ENCODE measurements around the gene HECA.
A peak's percentile ranks its signal among the peaks of the same experiment; 100 is the strongest.
"Not testable (repeated sequence)": the region's sequence is repeated elsewhere in the genome, so short reads cannot be mapped to it uniquely, and the experiment has no call there.

HECA gene

DNA sequence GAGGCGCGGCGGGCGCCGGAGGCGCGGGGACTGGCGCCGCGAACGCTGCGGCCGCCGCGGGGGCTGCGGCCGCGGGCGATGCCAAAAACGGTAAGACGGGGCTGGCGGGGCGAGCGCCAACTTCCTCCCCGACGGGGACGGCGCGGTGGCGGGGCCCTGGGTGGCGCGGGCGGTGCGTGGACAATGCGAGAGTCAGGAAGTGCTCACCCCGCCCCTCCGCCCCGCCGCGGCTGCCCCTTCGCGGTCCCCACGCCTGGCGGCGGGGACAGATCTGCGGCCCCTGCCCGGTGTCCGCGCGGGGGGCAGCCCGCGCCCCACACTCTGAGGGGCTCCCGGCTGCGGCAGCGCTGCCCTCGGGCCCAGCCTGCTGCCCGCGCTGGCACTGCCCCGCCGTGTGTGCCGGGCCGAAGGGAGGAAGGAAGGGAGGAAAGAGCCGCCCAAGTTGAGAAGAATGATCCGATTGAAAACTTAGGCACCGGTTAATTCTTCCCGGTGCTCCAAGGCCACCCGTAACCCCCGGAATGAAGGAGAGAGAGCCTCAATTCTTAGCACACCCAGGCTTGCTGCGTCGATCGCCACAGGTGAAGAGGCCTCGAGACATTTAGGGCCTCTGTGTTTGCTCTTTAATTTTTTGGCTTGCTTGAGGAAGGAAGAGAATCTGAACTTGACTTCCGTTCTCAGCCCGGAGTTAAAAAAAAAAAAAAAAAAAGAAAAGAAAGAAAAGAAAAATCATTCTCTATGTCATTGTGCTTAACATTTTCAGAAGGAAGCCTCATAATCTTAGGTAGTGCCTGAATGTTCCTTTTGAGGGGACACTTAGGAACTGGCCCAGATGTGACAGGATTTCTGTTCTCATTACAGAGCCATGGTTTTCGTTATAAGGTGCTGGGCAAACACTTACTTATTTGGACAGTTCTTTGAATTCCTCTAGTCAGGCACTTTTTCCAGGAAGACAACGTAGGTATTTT lies 982 bp downstream of the HECA start:
- DNase-seq, result peak; percentile 40

DNA sequence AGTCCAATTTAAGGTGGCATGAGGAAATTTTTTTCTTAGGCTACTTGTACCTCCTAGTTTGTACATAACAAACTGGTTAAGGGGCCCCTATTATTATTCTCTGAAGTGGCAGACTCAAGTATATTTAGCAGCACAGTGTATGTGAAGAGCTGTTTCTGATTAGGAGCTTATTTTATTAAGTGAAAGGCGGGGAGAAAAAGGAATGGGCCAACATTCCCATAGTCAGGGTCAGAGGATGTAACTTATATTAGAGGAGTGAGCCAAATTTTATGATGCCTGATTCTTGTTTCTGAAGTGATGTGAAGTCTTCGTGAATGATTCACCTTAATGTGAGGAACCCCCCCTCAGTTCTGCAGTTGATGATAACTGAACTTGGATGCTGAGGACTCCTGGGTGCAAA lies 2.8 kb downstream of the HECA start:
- no peak for DNase-seq

- not testable (repeated sequence) for DNase-seq
These were observed 6.0 kb downstream of the HECA start for GRCh38 chr6:139140854-139141253.

- DNase-seq, result no peak
These were observed 7.4 kb downstream of the HECA start for GRCh38 chr6:139142262-139142661.

- no peak for DNase-seq
These were observed 8.2 kb downstream of the HECA start for GRCh38 chr6:139143111-139143510.

DNA sequence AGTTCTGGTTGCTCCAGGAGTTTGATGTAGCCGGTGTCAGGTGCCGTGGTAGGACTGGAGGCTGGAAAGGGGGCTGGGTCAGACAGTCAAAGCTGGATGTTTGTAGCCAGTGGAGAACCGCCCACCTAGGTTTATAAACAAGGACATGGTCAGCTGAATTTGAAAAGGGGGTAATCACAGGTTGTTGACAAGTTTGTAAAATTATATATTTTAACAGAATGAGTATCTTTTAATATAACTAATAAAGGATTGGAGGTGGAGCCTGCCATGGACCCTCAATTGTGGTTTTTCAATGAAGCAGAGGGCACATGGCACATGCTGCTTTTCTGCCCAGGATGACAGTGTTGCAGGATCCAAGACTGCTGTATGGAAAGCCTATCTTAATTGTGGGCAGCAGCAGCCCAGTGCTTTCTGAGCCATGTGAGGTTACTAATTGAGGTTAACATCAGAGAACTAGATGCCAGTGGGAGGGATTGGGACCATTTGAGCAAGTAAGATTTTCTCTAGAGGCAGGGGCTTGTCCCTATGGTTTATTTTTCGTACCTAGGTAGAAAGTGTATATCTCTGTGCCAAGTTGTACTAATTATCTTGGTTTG lies 9.7 kb downstream of the HECA start:
- DNase-seq, result no peak

DNA sequence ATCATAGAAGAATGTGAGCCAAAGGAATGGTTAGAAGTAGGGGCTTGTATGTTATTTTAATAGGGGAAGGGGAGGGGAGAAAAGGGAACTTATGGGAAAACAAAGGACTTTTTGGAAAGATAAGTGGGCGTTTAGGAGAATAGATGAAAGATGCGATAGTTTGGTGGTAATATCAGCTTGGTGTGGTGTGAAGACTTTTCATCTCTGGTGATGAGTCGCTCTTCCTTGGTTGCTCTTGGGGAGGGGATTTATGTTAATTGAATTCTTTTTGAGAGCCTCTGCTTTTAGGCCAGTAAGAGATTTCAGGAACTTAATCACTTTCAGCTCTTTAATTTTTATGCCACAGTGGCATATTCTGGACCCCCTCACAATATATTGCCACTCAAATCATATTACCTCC lies 10.8 kb downstream of the HECA start:
- DNase-seq, result no peak

GRCh38 chr6:139146317-139146726 lies 11.4 kb downstream of the HECA start:
- peak; percentile 14 for DNase-seq

GRCh38 chr6:139147628-139148027 lies 12.7 kb downstream of the HECA start:
- no peak for DNase-seq

DNA sequence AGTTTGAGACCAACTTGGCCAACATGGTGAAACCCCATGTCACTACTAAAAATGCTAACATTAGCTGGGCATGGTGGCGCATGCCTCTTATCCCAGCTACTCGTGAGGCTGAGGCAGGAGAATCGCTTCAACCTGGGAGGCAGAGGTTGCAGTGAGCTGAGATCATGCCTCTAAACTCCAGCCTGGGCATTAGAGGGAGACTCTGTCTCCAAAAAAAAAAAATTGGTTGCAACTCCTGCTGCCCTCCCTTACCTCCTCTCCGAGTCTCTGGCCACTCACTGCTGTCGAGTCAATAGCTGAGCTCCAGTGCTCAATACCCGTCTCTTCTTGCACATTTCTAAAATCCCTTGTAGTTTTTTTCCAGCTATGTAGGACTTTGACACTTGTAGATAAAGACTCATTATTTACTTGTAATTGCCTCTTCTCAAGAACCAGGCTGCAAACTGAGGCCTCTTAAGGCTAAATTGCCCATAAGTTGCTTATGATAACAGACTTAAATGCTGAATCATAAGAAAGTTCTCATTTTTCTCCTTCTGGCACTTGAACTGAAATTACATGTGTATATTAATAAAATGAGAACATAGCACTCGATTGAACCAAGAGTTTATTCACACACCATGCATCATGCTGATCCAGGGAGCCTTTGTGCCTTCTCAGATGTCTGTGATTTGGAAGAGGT lies 13.8 kb downstream of the HECA start:
- DNase-seq, result no peak

- DNase-seq, result no peak
These were observed 14.5 kb downstream of the HECA start for GRCh38 chr6:139149383-139149782.

- no peak for DNase-seq
These were observed 16.0 kb downstream of the HECA start for GRCh38 chr6:139150920-139151319.

DNA sequence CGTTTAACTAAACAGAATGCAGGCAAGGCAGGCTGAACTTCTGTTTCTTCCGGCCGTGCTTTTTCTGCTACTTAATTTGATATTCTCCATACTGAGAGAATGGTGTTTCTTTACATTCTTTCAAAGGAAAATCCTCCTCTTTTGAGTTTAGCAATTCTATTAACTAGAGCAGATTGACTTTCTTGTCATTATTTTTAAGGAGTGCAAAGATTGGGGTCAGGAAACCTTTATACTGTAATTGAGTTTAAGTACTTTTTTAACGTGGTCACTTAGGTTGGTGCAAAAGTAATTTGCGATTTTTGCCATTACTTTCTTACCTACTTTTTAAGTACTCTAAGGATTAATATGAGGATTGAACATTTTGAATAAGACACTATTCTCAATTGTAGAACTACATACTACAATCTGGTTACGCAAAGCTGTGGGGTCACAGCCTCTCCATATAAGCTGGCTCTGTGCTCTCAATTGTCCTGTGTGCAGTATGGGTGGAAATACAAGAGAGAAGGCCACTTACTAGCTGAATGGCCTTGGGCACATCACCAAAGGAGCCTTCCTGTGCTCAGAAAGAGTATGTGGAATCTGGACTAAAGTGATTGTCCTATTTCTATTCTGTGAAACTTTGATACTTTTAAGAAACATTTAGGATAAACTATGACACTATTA lies 16.7 kb downstream of the HECA start:
- DNase-seq, result no peak

DNA sequence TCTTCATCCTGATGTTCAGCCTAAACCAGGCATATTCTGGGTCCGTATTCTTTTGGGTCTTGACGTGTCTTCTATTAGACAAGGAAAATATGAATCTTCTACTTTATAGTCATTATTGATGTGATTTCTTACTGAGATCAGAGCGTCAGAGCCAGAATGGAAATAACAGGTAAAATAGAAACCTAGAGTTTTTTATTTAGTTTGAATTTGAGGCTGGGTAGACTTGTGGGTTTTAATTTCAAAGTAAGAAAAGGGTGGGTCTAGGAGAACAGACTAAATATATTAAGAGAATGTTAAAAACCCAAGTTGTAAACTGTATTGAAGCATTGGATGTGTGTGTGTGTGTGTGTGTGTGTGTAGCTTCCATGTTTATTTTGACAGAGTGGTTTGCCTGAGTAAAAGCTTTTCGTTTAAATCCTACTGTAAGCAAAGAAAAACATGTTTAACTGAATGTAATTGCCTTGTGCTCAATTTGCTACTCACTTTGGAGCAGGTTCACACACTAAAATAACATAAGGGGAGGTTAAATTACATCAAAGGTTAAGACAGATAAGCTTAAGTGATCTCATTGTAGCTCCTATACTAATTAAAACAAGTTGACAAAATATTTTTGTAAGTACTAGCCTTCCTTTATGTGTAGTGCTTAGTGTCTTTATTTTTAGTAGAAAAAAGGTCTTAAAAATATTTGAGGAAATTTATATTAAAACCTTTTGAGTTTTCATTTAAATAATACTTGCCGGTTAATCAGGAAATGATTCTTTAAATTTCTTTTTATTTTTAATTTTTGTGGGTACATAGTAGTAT lies 17.4 kb downstream of the HECA start:
- DNase-seq, result peak; percentile 14

GRCh38 chr6:139152892-139153271 lies 18.0 kb downstream of the HECA start:
- DNase-seq, result no peak

GRCh38 chr6:139153855-139154254 lies 19.0 kb downstream of the HECA start:
- DNase-seq, result no peak

DNA sequence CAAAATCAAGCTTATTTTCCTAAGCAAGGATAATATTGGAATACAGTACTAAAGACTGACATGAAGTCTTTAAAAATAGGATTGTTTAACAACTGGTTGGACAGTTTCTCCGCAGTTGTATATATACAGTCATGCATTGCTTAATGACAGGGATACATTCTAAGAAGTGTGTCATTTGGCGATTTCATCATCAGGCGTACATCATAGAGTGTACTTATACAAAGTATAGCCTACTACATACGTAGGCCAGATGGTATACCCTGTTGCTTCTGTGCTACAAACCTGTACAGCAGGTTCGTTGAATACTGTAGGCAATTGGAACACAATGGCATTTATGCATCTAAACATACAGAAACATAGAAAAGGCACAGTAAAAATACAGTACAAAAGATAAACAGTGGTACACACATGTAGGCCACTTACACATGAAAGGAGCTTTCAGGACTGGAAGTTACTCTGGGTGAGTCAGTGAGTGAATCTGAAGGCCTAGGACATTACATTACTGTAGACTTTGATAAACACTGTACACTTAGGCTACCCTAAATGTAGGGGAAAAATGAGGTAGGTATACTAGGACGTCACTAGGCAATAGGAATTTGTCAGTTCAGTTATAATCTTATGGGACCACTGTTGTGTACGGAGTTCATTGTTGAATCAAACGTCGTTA lies 20.1 kb downstream of the HECA start:
- no peak for DNase-seq

- no peak for DNase-seq
These were observed 21.2 kb downstream of the HECA start for GRCh38 chr6:139156102-139156501.

DNA sequence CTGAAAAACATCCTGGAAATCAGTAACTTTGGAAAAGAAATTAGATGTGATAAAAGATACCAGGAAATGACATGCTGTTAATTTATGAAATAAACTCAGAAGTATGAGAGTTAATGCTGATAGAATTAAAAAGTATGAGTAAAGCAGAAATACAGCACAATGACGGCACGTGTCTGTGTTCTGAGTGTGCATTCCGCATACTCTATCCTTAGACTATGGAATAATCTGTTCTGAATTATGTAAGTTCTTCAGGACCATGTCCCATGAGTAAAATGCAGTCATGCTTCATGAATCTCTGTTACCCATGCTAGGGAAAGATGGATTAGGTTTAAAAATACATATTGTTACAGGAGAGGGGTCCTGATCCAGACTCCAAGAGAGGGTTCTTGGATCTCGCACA lies 21.7 kb downstream of the HECA start:
- no peak for DNase-seq

- not testable (repeated sequence) for DNase-seq
These were observed 22.2 kb downstream of the HECA start for GRCh38 chr6:139157086-139157485.

GRCh38 chr6:139159016-139159415 lies 24.1 kb downstream of the HECA start:
- DNase-seq, result no peak

DNA sequence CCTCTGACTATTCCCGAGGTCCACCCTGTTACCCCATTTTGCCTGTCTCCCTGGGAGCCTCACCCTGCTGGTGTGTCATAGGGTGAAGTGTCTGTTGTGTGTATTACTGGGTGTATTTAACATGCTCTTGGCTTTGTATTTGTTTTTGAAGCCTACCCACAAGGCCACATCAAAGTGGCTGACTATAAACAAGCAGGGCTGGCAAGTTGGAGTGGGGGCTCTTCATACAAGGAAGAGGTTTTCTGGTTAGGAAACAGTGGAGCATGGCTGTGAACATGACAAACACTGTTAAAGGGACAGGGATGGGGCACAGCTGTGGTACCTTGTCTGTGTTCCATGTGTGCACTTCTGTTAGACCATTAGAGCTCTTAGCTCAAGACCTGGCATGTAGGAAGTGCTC lies 26.3 kb downstream of the HECA start:
- no peak for DNase-seq

Measured in NCI-H2171 treated with DMSO at 0.1 percent for 48 hours (cell line).